GM19463 (cell line): ENCODE data around the gene JAK3.
"Not testable (repeated sequence)": the region's sequence is repeated elsewhere in the genome, so short reads cannot be mapped to it uniquely, and the experiment has no call there.

Experiments
- ATAC-seq: cut with Tn5 transposase; IDR thresholded peaks from one replicate; pipeline ENCODE4 v1.9.1; 2021; ENCODE audit warnings: mild to moderate bottlenecking, moderate library complexity; ENCODE audit not compliant: unreplicated experiment

The JAK3 gene

DNA sequence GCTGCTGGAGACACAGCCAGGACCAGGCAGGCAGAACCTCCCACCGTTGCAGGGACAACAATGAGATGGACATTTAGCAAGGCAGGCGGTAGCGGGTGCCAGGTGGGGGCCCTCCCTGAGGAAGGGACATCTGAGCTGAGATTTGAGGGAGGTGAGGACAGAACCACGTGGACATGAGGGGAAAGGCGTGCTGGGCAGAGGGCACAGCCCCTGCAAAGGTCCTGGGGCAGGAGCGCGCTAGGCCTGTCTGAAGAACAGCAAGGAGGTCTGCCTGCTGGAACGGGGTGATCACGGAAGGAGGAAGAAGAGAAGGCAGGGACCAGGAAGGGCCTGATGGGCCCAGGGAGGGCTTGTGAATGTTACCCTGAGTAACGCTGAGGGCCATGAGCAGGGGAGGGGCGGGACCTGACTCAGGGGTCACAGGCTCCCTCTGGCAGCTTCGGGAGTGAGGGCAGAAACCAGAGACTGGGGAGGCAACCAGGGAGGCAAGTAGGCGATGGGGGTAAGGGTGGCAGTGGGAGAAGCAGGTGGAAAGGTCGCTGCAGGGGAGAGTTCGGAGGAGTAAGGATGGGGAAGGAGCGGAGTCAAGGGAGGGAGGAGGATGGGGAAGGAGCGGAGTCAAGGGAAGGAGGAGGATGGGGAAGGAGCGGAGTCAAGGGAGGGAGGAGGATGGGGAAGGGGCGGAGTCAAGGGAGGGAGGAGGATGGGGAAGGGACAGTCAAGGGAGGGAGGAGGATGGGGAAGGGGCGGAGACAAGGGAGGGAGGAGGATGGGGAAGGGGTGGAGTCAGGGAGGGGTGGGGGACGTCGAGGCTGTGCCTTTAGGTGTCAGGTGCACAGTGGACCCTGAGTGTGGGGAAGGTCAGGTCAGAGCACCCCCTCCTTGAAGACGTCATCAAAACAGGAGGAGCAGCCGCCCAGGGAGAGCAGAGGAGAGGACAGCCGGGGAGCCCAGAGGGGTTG is 68.5 kb downstream of the JAK3 start:
- no peak for ATAC-seq

GRCh38 chr19:17778251-17778967 is 69.4 kb downstream of the JAK3 start:
- no peak for ATAC-seq

- ATAC-seq: not testable (repeated sequence)
These were observed 69.9 kb downstream of the JAK3 start for GRCh38 chr19:17777840-17778239.

DNA sequence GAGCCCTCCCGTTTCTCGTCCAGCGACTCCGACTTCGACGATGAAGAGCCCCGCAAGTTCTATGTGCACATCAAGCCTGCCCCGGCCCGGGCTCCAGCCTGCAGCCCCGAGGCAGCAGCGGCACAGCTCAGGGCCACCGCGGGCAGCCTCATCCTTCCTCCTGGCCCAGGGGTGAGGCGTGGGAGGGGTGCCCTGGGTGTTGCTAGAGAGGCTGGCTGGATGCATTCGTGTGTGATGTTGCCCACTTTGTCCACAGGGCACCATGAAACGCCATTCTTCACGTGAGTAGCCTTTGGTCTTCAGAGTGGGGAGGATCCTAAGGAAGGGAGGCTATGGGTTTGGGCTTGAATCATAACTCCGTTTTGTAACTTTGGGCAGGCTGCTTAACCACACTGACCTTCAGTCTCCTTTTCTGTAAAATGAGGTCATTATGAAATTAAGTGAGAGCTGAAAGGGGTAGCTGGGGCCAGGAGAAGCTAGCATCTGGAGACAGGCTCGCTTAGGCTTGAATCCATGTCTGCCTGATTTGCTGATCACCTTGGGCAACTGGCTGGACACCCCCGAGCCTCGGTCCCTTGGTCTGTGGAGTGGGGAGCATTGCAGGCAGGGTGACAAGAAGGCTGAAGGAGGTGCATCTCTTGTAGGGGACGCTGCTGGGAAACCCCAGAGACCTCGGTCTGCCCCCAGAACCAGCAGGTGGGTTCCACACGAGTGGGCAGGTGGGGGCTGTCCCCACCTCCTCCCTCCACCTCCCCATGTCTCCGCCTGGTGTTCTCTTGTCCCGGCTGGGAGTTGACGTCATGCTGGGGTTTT is 71.6 kb downstream of the JAK3 start:
- peak; percentile 73 for ATAC-seq

DNA sequence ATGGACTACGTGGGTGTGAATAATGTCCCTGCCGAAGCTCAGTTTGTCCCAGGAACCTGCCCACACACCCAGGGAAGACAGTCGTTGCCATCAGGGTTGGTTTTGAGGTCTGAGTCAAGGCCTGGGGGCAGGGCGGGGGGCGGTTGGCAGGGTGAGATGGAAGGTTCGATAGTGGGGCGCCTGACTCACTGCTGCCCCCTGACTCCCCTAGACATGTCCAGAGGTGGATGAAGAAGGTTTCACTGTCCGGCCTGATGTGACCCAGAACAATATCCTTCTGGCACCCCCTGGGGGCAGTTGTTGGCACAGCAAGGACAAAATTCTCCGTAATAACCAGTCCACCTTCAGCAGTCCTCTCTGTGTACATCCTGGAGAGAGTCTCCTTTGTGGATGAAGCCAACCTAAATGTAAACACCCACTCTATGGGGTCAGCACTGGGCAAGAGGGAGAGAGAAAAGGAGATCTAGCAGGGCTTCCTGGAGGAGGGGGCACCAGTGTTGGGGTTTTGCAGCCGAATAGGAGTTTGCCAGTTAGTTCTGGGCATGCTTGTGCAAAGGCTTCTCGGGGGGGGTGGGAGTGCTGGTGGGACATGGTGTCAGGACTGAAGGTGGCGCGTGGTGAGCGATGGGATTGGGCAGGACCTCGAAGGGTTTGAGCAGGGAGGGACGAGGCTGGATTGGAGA is 72.4 kb downstream of the JAK3 start:
- ATAC-seq: no peak
